OCI-LY3 (cell line): ENCODE measurements around the gene RASGRP4.

ENCODE experiments used
- EZH2phosphoT487 ChIP-seq: fragments of 200-600 bp; shearing (Covaris generic); IDR thresholded peaks from 2 replicates; pipeline ENCODE4 v1.6.1; 2018; ENCODE audit warnings: antibody characterized with exemption, mixed run types, low read depth
- TF ChIP-seq, protein P1 (sequence below): fragments of 200-600, 300-600 bp; sonication (generic); IDR thresholded peaks from 2 replicates; pipeline ENCODE4 v1.5.1; 2014; ENCODE audit warnings: antibody characterized with exemption, low read length, low read depth

GRCh38 chr19:38444026-38444425 lies 18.0 kb upstream of the RASGRP4 start:
- TF ChIP-seq, protein P1, sequence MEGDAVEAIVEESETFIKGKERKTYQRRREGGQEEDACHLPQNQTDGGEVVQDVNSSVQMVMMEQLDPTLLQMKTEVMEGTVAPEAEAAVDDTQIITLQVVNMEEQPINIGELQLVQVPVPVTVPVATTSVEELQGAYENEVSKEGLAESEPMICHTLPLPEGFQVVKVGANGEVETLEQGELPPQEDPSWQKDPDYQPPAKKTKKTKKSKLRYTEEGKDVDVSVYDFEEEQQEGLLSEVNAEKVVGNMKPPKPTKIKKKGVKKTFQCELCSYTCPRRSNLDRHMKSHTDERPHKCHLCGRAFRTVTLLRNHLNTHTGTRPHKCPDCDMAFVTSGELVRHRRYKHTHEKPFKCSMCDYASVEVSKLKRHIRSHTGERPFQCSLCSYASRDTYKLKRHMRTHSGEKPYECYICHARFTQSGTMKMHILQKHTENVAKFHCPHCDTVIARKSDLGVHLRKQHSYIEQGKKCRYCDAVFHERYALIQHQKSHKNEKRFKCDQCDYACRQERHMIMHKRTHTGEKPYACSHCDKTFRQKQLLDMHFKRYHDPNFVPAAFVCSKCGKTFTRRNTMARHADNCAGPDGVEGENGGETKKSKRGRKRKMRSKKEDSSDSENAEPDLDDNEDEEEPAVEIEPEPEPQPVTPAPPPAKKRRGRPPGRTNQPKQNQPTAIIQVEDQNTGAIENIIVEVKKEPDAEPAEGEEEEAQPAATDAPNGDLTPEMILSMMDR: no peak
- TF ChIP-seq EZH2phosphoT487: no peak
